Activated naive CD8-positive, alpha-beta T cell treated with anti-CD3 and anti-CD28 coated beads, Interleukin-2, amount 10 ng/mL, durations not matched to agents 7 days and 5 days (primary cell): ENCODE results near the gene LAMTOR3. TPM values are rescaled to one million over a fixed set of nuclear protein-coding genes. Genes with fewer than 3 reads are reported as not detected.

ENCODE experiments used
- ATAC-seq: fragments of 150-1000 bp; cut with Tn5 transposase; one replicate; pipeline ENCODE4 v1.10.0; 2021; ENCODE audit warnings: low read depth, moderate library complexity
- POLR2A ChIA-PET: fragments of 350-600 bp; sonication (Branson Sonifier 250); formaldehyde crosslinking; loops from one replicate; lab custom pipeline; 2021; ENCODE audit warnings: antibody characterized with exemption; lab: Charles Lee
- DNase-seq: peaks from one replicate; pipeline ENCODE4 v3.0.0; 2021
- H3K27ac Mint-ChIP-seq: one replicate; pipeline ENCODE4 v1.8.0; 2022; ENCODE audit warnings: mild to moderate bottlenecking, mixed read lengths
- H3K27me3 Mint-ChIP-seq: one replicate; pipeline ENCODE4 v1.8.0; 2022; ENCODE audit warnings: mild to moderate bottlenecking, moderate library complexity, mixed read lengths
- H3K36me3 Mint-ChIP-seq: one replicate; pipeline ENCODE4 v1.8.0; 2021; ENCODE audit warnings: mild to moderate bottlenecking, mixed read lengths
- H3K4me1 Mint-ChIP-seq: one replicate; pipeline ENCODE4 v1.8.0; 2021; ENCODE audit warnings: mixed read lengths
- H3K4me3 Mint-ChIP-seq: one replicate; pipeline ENCODE4 v1.8.0; 2022; ENCODE audit warnings: mild to moderate bottlenecking, moderate library complexity, mixed read lengths
- H3K9me3 Mint-ChIP-seq: one replicate; pipeline ENCODE4 v1.8.0; 2021; ENCODE audit warnings: mixed read lengths
- total RNA-seq, 2 experiments: library from RNA; stranded (reverse); gene quantifications; one replicate each; pipeline ENCODE4 v1.2.3, GENCODE V29; 2021

The LAMTOR3 gene
- total RNA-seq, 2 experiments from 2014 or later: 27.4 to 28.3 TPM

DNA sequence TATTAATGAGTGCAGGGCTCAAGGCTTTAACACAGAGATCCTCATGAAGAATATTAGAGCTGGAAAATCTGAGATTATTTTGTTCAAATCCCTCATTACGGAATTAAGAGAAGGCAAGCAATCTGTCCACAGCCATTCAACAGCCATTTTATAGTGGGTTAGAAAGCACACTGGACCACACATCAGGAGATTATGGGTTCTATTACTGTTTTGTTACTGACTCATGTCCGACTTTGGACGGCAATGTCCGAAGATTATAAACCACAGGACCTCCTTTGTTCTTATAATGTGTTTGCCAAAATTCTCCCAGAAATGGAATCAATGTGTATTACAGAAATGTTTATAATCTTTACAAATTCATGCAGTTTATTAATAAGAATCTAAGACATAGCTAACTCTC lies 8.1 kb downstream of the LAMTOR3 start:
- Mint-ChIP-seq H3K4me1 (peaks cover 9% of the 10 kb centered on the region), H3K27me3 (no peaks in the 10 kb centered on the region), H3K36me3 (peaks cover 4% of the 10 kb centered on the region), H3K4me3 (no peak overlapping the region), H3K27ac (no peak overlapping the region), H3K9me3 (no peaks in the 10 kb centered on the region)
- POLR2A ChIA-PET: no interaction called here
- ATAC-seq (no peak), DNase-seq (no peak)

DNA sequence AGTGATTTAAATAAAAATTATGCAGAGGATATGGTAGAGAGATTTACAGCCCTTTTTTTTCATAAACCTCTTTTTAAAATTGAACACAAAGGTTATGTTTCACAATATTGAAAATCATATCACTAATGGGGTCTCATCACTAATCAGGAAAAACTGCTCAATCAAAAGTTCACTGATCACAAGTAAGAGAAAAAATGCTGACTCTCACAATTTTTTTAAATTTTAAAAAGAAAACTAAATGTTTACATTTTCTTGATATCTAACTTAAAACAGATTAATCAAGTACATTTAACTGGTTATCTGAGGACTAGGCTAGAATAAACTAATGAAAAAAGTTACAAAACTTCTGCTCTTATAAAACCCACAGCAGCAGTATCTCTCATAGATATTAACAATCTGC lies 8.5 kb downstream of the LAMTOR3 start:
- no peak overlapping the region for H3K4me3 Mint-ChIP-seq
- H3K27ac Mint-ChIP-seq: no peak overlapping the region
- H3K36me3 Mint-ChIP-seq: peaks cover 4% of the 10 kb centered on the region
- H3K27me3 Mint-ChIP-seq: no peaks in the 10 kb centered on the region
- POLR2A ChIA-PET: interaction anchor here (0.9 to 1.2 kb wide), 2 partner anchors 61 to 69 kb away, joined by 3 to 5 read pairs; partner anchors contain the start of gene DAPP1
- DNase-seq: no peak
- H3K4me1 Mint-ChIP-seq: peaks cover 4% of the 10 kb centered on the region
- ATAC-seq: no peak
- no peaks in the 10 kb centered on the region for H3K9me3 Mint-ChIP-seq

DNA sequence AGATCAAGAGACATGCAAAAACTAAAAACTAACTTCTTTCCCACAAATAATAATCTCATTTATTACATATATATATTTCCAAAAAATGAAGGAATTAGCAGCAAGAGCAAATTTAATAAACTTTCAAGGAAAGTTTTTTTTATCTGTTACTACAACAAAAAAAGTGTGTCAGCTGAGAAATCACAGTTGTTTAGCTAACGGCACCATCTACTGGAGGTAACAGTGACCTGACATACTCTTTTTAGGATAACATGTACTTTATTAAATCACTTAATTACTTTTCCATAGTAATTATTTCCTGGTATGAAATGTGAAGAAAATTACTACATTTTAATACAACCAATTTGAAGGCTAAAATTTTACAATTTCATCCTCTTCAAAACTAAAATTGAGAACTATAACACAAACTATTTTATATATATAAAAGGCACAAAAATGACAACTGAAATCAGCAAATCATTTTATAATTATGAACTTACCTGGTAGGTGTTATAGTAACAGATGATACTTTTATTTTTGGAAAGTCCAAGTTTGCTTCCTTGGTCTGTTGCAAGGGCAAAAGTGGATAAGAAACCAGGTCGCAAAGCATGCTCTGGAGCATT lies 9.1 kb downstream of the LAMTOR3 start:
- ATAC-seq (no peak), DNase-seq (no peak)
- Mint-ChIP-seq H3K9me3 (no peaks in the 10 kb centered on the region), H3K4me3 (no peak overlapping the region), H3K27ac (no peak overlapping the region), H3K36me3 (peaks cover 7% of the 10 kb centered on the region), H3K4me1 (peaks cover 4% of the 10 kb centered on the region), H3K27me3 (no peaks in the 10 kb centered on the region)
- POLR2A ChIA-PET: interaction anchor here (0.7 to 1.2 kb wide), 6 partner anchors 62 to 808 kb away, joined by 3 to 5 read pairs (median 3); partner anchors contain the start of gene DAPP1

DNA sequence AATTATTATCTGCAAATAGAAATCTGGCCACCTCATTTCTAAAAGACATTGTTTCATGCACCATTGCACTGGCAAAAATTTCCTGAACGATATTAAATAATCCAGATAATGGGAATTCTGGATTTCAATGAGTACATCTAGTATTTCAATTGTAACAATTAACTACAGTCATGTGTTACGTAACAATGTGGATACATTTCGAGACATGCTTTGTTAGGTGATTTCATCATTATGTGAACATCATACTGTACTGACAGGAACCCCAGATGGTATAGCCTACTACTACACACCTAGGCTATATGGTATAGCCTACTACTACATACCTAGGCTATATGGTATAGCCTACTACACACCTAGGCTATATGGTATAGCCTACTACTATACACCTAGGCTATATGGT lies 14.8 kb downstream of the LAMTOR3 start:
- POLR2A ChIA-PET: no interaction called here
- Mint-ChIP-seq H3K9me3 (no peaks in the 10 kb centered on the region), H3K4me1 (no peaks in the 10 kb centered on the region), H3K27ac (no peak overlapping the region), H3K4me3 (no peak overlapping the region), H3K36me3 (peaks cover 18% of the 10 kb centered on the region), H3K27me3 (no peaks in the 10 kb centered on the region)
- DNase-seq: no peak
- ATAC-seq: no peak

DNA sequence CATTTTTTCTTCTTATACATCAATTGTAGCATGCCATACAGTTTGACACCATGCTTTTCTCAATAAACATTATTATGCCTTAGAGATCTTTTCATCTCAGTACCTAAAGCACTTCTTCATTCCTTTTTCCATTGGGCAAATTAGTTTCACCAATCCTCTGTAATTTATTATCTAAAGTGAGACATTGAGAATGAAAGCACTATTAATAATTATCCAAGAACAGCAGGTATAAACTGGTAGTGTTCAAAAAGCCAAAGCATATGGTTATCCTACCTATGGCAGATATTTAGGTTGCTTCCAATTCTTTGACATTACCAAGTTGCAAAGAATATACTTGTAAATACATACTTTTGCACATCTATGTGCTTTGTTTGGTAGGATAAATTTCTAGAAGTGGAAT lies 15.6 kb downstream of the LAMTOR3 start:
- H3K27ac Mint-ChIP-seq: no peak overlapping the region

DNA sequence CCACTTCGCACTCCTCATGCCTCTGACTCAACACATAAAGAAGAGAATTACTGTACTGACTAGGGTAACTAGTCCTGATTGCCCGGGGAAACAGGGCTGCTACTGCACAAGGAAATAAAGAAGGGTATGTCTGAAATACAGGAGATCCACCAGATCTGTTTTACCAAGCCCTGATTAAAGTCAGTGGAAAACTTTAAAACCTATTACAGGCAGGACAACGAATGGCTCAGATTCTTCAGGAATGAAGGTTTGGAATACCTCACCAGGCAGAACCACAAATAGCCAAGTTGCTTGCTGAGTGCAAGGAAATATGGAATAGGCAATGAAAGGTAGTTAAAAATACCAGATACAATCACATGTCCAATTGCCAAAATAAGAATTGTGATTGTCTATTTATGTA lies 17.3 kb downstream of the LAMTOR3 start:
- no peak for DNase-seq
- no peak for ATAC-seq
- H3K27me3 Mint-ChIP-seq: no peaks in the 10 kb centered on the region
- H3K27ac Mint-ChIP-seq: no peak overlapping the region
- peaks cover 3% of the 10 kb centered on the region for H3K4me1 Mint-ChIP-seq
- no peaks in the 10 kb centered on the region for H3K9me3 Mint-ChIP-seq
- POLR2A ChIA-PET: no interaction called here
- H3K4me3 Mint-ChIP-seq: no peak overlapping the region
- H3K36me3 Mint-ChIP-seq: peaks cover 33% of the 10 kb centered on the region

More for the DNA sequence above, 15.6 kb downstream of the LAMTOR3 start:
- no peaks in the 10 kb centered on the region for H3K27me3 Mint-ChIP-seq
- DNase-seq (no peak), ATAC-seq (no peak)
- peaks cover 23% of the 10 kb centered on the region for H3K36me3 Mint-ChIP-seq
- POLR2A ChIA-PET: no interaction called here
- H3K9me3 Mint-ChIP-seq: no peaks in the 10 kb centered on the region
- H3K4me3 Mint-ChIP-seq: no peak overlapping the region
- H3K4me1 Mint-ChIP-seq: no peaks in the 10 kb centered on the region

DNA sequence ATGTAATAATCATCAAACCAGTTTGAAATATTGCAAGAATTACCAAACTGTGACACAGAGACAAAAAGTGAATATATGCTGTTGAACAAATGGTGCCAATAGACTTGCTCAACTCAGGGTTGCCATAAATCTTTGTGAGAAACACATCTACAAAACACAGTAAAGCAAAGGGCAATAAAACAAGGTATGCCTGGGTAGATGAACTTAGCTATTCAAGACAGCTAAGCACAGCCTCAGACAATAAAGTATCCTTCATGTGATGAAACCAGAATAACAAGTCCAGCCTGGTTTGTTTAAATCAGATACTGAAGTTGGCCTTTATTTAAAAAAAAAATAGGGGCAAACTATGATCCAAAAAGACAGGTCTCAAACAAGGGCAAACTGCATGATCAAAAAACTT lies 19.2 kb downstream of the LAMTOR3 start:
- Mint-ChIP-seq H3K27me3 (no peaks in the 10 kb centered on the region), H3K27ac (no peak overlapping the region), H3K4me3 (no peak overlapping the region), H3K36me3 (peaks cover 39% of the 10 kb centered on the region), H3K9me3 (no peaks in the 10 kb centered on the region), H3K4me1 (peaks cover 3% of the 10 kb centered on the region)
- POLR2A ChIA-PET: no interaction called here
- ATAC-seq (no peak), DNase-seq (no peak)

DNA sequence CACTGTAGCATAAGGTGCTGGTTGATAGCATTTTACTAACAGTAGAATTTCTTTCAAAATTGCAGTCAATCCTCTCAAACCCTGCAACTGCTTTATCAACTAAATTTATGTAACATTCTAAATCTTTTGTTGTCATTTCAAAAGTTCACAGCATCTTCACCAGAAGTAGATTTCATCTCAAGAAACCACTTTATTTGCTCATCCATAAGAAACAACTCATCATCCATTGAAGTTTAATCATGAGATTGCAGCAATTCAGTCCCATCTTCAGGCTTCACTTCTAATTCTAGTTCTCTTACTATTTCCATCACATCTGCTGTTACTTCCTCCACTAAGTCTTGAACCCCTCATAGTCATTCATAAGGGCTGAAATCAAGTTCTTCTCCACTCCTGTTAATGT lies 21.7 kb downstream of the LAMTOR3 start:
- Mint-ChIP-seq H3K27me3 (no peaks in the 10 kb centered on the region), H3K9me3 (no peaks in the 10 kb centered on the region), H3K4me1 (peaks cover 3% of the 10 kb centered on the region), H3K27ac (no peak overlapping the region), H3K4me3 (no peak overlapping the region), H3K36me3 (peaks cover 43% of the 10 kb centered on the region)
- ATAC-seq: no peak
- POLR2A ChIA-PET: no interaction called here
- DNase-seq: no peak

DNA sequence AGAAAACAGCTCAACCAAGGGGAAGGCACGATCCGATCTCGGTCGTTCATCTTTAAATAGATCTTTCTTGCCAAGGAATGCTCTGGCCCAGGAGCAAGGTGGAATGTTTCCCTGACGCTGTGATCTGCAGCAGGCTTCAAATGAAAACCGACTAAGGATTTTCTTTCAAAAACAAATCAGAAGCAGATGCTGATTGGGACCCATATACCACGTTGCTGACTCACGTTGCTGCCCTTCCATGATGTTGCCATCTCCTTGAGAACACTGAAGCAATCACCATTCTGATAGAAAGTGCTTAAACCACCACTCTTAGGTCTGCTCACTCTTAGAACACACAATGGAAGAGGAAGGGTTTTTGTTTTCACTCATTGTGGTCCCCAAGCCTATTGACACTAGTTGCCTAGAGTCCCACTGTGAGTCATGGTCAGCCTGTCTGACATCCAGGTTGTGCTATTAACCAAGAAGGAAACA lies 26.1 kb downstream of the LAMTOR3 start:
- Mint-ChIP-seq H3K36me3 (peaks cover 39% of the 10 kb centered on the region), H3K27me3 (no peaks in the 10 kb centered on the region), H3K27ac (no peak overlapping the region), H3K4me3 (no peak overlapping the region), H3K4me1 (peaks cover 5% of the 10 kb centered on the region), H3K9me3 (no peaks in the 10 kb centered on the region)
- POLR2A ChIA-PET: no interaction called here
- ATAC-seq: no peak
- DNase-seq: no peak

DNA sequence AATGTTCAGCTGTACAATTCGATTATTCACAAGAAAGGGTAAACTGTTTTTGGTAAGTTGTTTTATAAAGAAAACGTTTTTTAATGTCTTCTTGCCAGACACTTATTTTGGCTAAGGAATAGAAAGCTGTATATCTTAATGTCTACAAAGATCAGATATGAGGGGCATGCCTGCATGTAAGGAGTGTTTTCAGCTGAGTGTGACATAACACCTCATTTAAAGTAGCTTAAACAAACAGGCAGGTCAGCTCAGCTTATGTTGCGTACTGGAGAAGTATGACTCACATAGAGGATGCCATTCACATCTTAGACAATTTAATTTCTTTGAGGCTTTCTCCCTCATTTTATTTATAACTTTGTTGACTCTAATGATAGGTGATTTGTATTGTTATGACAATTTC lies 30.4 kb downstream of the LAMTOR3 start:
- Mint-ChIP-seq H3K36me3 (peaks cover 23% of the 10 kb centered on the region), H3K9me3 (no peaks in the 10 kb centered on the region), H3K27me3 (no peaks in the 10 kb centered on the region), H3K27ac (no peak overlapping the region), H3K4me3 (no peak overlapping the region), H3K4me1 (peaks cover 17% of the 10 kb centered on the region)
- ATAC-seq (no peak), DNase-seq (no peak)
- POLR2A ChIA-PET: no interaction called here

DNA sequence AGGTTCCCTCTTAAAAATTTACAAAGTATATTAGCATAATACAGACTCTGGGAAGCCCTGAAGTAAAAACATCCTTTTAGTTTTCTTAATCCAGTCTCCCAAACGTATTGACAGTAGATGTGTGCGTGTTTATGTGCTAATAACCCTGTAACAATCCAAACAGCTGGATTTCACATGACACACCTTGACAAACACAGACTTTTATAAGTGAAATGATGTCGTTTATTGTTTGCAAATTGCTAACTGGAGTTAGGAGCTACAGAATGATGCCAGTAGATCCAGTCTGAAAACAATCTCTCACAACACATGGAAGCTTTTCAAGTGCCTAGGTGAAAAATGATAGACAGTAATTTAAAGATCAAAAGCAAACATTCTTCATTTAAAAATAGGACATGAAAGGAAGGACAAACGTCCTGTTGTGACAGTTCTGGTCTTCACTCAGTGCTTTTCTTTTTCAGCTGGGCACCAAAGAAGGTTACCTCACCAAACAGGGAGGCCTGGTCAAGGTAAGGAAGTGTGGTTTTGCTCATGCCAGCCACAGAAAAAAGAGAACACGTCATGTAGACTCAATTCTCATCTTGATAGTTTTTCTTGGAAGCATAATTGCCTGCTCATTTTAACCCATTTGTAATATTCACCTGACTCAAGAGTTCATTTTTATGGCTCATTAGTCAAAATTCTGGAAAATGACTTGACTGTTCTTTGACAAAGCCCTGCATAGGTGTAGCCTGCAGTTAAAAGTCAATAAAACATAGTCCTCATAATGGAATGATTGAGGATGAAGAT lies 32.9 kb downstream of the LAMTOR3 start:
- H3K4me3 Mint-ChIP-seq: peak overlapping the region; percentile 40
- H3K9me3 Mint-ChIP-seq: no peaks in the 10 kb centered on the region
- H3K36me3 Mint-ChIP-seq: peaks cover 27% of the 10 kb centered on the region
- H3K27me3 Mint-ChIP-seq: no peaks in the 10 kb centered on the region
- no peak for DNase-seq
- peak overlapping the region; percentile 64 for H3K27ac Mint-ChIP-seq
- ATAC-seq: peak; percentile 55
- H3K4me1 Mint-ChIP-seq: peaks cover 29% of the 10 kb centered on the region
- POLR2A ChIA-PET: interaction anchor here (2.1 kb wide), 1 partner anchor 45 kb away, joined by 8 read pairs; the partner anchor contains the start of gene DAPP1

DNA sequence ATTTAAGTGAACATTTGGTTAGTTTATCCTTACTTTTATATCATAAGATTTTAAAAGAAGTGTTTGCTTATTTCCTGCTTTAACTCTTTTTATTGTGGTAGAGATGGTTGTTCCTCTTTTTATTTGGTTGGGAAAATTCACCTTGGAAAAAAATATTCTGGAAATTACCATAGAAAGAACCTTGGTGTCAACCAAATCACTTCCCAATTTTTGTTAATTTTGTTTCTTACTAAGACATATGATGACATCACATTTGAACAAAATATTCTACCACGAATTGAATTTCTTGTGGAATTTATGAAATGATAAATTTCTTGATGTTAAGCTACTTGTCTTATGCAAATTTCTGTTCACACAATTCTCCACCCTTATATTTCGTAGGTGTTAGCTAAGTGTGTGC lies 33.7 kb downstream of the LAMTOR3 start:
- ATAC-seq (no peak), DNase-seq (no peak)
- POLR2A ChIA-PET: interaction anchor here (2.1 kb wide), 1 partner anchor 44 kb away, joined by 8 read pairs; the partner anchor contains the start of gene DAPP1
- H3K27ac Mint-ChIP-seq: no peak overlapping the region
- H3K9me3 Mint-ChIP-seq: no peaks in the 10 kb centered on the region
- H3K4me1 Mint-ChIP-seq: peaks cover 35% of the 10 kb centered on the region
- H3K4me3 Mint-ChIP-seq: no peak overlapping the region
- H3K27me3 Mint-ChIP-seq: no peaks in the 10 kb centered on the region
- H3K36me3 Mint-ChIP-seq: peaks cover 28% of the 10 kb centered on the region

DNA sequence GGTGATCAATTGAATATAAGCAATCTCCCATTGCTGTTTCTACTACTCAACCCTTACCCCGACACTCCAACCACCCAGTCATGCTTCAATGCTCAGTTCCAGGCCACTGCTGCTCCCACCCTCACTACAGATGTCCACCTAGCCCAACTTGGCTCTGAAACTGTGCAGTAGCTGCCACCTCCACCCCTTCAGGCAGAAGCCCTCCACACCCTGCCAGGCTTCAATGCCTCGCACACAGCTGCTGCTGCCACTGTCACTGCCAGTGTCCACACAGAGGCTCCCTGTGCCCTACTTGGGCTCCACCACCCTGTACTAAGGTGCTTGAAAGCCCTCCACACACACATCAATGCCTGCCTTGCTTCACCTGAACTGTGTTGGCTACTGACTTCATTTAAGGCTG lies 34.6 kb downstream of the LAMTOR3 start:
- POLR2A ChIA-PET: no interaction called here
- no peak for ATAC-seq
- Mint-ChIP-seq H3K27me3 (no peaks in the 10 kb centered on the region), H3K36me3 (peaks cover 35% of the 10 kb centered on the region), H3K4me1 (peaks cover 43% of the 10 kb centered on the region), H3K4me3 (no peak overlapping the region), H3K9me3 (no peaks in the 10 kb centered on the region), H3K27ac (peak overlapping the region; percentile 23)
- DNase-seq: no peak

DNA sequence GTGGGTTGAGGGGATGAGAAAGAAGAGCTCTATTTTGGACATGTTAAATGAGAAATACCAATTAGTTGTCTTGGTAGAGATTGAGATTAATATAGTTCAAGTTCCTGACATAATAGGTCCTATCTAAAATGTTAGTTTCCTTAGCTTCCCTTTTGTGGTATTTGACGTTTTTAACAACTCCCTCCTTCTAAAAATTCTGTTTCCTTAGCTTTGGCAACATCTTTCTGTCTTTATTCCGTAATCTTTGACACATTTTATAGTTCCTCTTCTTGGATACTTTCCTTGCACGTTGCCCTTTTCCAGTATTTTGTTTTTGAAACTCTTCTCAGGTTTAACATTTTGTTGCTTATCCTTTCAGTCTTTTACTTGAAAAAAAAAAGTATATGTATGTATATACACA lies 36.9 kb downstream of the LAMTOR3 start:
- Mint-ChIP-seq H3K4me3 (no peak overlapping the region), H3K27me3 (no peaks in the 10 kb centered on the region), H3K36me3 (peaks cover 48% of the 10 kb centered on the region), H3K9me3 (no peaks in the 10 kb centered on the region), H3K4me1 (peaks cover 47% of the 10 kb centered on the region), H3K27ac (no peak overlapping the region)
- DNase-seq (no peak), ATAC-seq (no peak)
- POLR2A ChIA-PET: interaction anchor here (0.9 to 3.0 kb wide), 2 partner anchors 41 to 294 kb away, joined by 3 to 18 read pairs; partner anchors contain the start of genes DAPP1 and TRMT10A
